Measurements from ENCODE around the gene CTNNA1. TPM values are rescaled to one million over a fixed set of nuclear protein-coding genes. Genes with fewer than 3 reads are reported as not detected.

Gene CTNNA1
- total RNA-seq, 4 donors from 2014 or later: 251 to 326 (median 274) TPM

DNA sequence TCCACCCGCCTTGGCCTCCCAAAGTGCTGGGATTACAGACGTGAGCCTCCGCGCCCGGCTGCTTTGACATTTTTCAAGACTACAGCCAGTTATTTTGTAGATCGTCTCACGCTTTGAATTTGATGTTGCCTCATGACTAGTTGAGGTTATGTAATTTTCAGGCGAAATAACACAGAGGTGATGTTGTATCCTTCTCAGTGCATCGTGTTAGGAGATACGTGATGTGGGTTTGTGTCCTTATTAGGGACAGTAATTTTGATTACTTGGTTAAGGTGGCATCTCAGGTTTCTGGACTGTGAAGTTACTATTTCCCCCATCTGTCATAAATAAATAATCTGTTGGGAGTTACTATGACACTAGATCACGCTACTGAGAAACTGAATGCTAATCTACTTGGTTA lies 25.0 kb downstream of the CTNNA1 start:
- ATAC-seq (ENCODE audit: low FRiP score) (no peak), DNase-seq (ENCODE audit: low spot score) (no peak)
- TF ChIP-seq, protein P1, sequence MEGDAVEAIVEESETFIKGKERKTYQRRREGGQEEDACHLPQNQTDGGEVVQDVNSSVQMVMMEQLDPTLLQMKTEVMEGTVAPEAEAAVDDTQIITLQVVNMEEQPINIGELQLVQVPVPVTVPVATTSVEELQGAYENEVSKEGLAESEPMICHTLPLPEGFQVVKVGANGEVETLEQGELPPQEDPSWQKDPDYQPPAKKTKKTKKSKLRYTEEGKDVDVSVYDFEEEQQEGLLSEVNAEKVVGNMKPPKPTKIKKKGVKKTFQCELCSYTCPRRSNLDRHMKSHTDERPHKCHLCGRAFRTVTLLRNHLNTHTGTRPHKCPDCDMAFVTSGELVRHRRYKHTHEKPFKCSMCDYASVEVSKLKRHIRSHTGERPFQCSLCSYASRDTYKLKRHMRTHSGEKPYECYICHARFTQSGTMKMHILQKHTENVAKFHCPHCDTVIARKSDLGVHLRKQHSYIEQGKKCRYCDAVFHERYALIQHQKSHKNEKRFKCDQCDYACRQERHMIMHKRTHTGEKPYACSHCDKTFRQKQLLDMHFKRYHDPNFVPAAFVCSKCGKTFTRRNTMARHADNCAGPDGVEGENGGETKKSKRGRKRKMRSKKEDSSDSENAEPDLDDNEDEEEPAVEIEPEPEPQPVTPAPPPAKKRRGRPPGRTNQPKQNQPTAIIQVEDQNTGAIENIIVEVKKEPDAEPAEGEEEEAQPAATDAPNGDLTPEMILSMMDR (IDR thresholded peaks at IDR 0.05): no peak

DNA sequence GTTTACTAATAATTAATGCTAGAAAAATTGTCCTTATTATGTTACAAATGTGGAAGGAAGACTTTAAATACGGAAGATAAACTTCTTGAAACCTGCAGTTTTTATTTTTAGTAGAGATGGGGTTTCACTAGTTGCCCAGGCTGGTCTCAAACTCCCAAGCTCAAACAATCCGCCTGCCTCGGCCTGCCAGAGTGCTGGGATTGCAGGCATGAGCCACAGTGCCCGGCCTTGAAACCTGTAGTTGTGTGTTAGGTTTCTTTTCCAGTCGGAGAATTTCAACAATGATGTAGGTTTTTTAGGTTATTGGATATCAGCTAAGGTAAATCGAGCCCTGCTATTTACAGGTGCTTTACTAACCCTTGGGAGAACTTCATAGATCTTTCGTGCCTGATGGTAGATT lies 30.8 kb downstream of the CTNNA1 start:
- ATAC-seq (ENCODE audit: low FRiP score) (no peak), DNase-seq (ENCODE audit: low spot score) (no peak)
- TF ChIP-seq, protein P1 (IDR thresholded peaks at IDR 0.05): no peak

DNA sequence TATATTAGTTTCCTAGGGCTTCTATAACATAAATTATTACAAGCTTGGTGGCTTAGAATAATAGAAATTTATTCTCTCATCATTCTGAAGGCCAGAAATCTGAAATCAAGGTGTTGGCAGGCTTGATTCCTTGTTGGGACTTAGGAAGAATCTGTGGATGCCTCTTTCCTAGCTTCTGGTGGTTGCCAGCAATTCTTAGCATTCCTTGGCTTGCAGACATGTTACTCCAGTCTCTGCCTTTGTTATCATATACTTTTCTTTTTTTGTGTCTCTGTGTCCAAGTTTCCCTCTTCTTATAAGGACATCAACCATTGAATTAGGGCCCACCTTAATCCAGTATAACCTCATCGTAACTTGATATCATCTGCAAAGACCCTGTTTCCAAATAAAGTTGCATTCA lies 31.4 kb downstream of the CTNNA1 start:
- TF ChIP-seq, protein P1 (IDR thresholded peaks at IDR 0.05): no peak
- DNase-seq (ENCODE audit: low spot score) (no peak), ATAC-seq (ENCODE audit: low FRiP score) (no peak)

DNA sequence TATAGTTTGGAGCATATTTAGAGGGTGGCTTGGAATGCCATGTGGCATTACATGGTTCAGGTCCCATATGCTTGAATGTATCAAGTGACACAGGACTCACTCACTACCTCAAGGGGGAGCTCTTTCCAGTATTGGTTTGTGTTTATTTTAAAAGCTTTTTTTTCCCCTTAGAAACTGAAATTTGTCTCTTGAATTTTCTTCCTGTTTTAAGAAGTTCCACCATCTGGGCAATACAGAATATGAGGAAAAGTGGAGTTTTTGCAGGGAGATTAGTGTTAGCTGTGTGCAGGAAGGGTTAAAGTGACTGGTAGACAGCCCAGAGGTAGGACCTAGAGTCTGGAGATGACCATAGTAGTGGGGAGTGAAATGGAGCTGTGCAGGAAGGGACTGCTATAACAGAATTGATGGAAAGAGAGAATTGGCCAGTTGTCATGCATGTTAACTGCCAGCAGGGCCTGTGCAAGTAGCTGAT lies 36.6 kb downstream of the CTNNA1 start:
- ATAC-seq (ENCODE audit: low FRiP score) (no peak), DNase-seq (ENCODE audit: low spot score) (no peak)
- TF ChIP-seq, protein P1 (IDR thresholded peaks at IDR 0.05): no peak

DNA sequence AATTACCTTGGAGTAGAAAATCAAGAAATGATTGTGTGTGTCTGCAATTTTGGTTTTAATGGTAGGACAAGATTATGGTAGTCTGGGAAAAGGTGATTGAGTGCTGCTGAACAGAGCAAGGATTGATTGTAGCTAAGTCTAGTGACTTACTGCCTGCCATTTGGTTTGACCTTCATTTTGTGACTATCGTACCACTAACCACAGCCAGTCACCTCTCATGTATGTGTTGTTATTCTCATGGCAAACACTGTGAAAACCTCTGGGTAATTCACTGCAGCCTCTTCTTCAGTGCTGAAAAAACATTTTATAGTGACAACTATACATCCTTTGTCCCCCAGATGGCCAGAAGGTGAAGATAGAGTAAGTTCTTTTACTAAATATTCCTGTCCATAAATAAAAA lies 37.5 kb downstream of the CTNNA1 start:
- ATAC-seq (ENCODE audit: low FRiP score) (no peak), DNase-seq (ENCODE audit: low spot score) (no peak)
- TF ChIP-seq, protein P1 (IDR thresholded peaks at IDR 0.05): no peak

DNA sequence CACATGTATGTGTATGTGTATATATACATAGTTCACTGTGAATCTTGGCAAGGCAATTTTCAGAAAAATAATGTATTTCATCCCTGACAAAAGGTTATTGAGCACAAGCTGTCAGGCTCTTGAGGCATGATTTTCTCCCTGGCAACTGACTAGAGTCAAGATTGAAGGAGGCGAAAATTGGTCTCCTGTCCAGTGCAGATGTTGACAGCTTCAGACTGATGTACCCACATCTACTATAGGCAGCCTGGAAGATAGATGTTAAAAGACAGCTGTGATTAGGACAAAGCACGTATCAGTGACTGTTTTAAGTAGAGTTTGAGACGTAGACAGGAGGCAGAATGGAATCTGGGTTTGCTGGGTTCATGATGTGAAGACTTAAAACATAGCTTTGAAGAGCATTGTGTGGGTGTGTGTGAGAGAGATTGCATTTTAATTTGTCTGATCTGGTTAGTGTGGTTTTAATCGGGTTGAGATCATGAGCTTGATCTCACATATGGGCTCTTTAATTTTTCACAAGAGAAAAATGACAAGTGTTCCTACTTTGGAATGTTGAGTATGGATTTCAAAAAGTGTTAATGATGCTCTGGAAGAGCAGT lies 39.1 kb downstream of the CTNNA1 start:
- TF ChIP-seq, protein P1 (IDR thresholded peaks at IDR 0.05): no peak
- ATAC-seq (ENCODE audit: low FRiP score): no peak
- DNase-seq (ENCODE audit: low spot score): no peak

DNA sequence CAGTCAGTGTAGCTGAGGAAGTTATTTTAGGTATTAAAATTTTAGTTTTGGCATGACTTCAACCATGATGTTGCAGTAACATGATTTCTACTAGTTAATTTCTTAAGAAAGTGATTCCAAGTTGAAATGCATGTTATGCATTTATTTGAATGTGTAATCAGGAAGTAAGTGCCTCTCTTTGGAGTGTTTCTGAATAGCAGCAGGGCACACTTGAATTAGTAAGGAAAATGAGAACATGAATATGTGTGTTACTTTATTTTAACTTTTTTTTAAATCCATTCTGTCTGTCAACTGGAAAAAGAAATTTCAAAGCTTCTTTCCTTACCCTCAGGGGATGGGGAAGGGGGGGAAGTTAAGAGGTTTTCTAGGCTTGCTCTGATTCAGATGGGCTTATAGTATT lies 40.4 kb downstream of the CTNNA1 start:
- no peak for DNase-seq (ENCODE audit: low spot score)
- no peak for ATAC-seq (ENCODE audit: low FRiP score)
- TF ChIP-seq, protein P1 (IDR thresholded peaks at IDR 0.05): no peak
